Immature natural killer cell (primary cell): ENCODE data around the gene NGFR. TPM values are rescaled to one million over a fixed set of nuclear protein-coding genes. Genes with fewer than 3 reads are reported as not detected.
"Not testable (repeated sequence)": the region's sequence is repeated elsewhere in the genome, so short reads cannot be mapped to it uniquely, and the experiment has no call there.

ENCODE experiments used
- DNase-seq, 3 donors: peaks; one replicate each; pipeline ENCODE4 v3.0.0; 2022; ENCODE audit warnings: mixed read lengths in 1 of 3
- H3K27ac Mint-ChIP-seq, 6 donors: one replicate each; pipeline ENCODE4 v1.8.0; 2020; ENCODE audit warnings: mixed read lengths in 6 of 6, mild to moderate bottlenecking in 5 of 6, inconsistent platforms in 4 of 6, moderate library complexity in 3 of 6
- H3K27me3 Mint-ChIP-seq, 3 donors: one replicate each; pipeline ENCODE4 v1.8.0; 2020 to 2021; ENCODE audit warnings: low read depth in 3 of 3, mild to moderate bottlenecking in 3 of 3, mixed read lengths in 3 of 3, moderate library complexity in 3 of 3, inconsistent platforms in 1 of 3
- H3K36me3 Mint-ChIP-seq, 3 donors: one replicate each; pipeline ENCODE4 v1.8.0; 2020; ENCODE audit warnings: mixed read lengths in 3 of 3, inconsistent platforms in 2 of 3, mild to moderate bottlenecking in 2 of 3
- H3K4me1 Mint-ChIP-seq, 2 donors: one replicate each; pipeline ENCODE4 v1.8.0; 2020; ENCODE audit warnings: inconsistent platforms in 2 of 2, mild to moderate bottlenecking in 2 of 2, mixed read lengths in 2 of 2, moderate library complexity in 1 of 2
- H3K4me3 Mint-ChIP-seq, 5 donors: one replicate each; pipeline ENCODE4 v1.8.0; 2020; ENCODE audit warnings: mild to moderate bottlenecking in 5 of 5, mixed read lengths in 5 of 5, inconsistent platforms in 3 of 5, moderate library complexity in 3 of 5
- H3K9me3 Mint-ChIP-seq, 6 donors: one replicate each; pipeline ENCODE4 v1.8.0; 2020; ENCODE audit warnings: mild to moderate bottlenecking in 6 of 6, mixed read lengths in 6 of 6, inconsistent platforms in 4 of 6, moderate library complexity in 3 of 6
- polyA plus RNA-seq, 3 donors: library from polyadenylated mRNA; unstranded; fragments of 300-500 nt; fragmentation: Illumina TruSeq; gene quantifications; one replicate each; pipeline ENCODE4 v1.2.3, GENCODE V29; 2021

NGFR gene
- polyA plus RNA-seq, 3 donors from 2014 or later, result 0.45 TPM; not detected in 2

DNA sequence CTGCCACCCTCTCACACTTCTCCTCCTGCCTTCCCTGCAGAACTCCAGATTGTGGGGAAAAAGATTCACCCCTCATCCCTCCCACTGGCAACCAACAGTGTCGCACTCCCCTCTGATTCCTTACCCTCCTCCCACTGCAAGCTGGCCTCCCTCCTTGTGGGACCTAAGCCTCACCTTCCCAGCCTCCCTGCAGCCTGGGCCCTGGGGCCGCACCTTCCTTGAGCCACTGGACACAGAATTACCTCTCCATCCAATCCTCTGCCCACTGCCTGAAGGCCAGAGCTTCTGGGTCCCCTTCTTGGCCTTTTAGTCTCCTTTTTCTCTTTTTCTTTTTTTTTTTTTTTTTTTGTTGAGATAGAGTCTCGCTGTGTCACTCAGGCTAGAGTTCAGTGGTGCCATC lies 33.9 kb downstream of the NGFR start:
- H3K4me1 Mint-ChIP-seq, result no peaks in the 10 kb centered on the region
- no peak for DNase-seq
- no peak overlapping the region for H3K4me3 Mint-ChIP-seq
- peaks cover 4 to 11% (median 7%) of the 10 kb centered on the region in 3 donors for H3K27me3 Mint-ChIP-seq
- H3K36me3 Mint-ChIP-seq, result no peaks in the 10 kb centered on the region
- no peak overlapping the region for H3K27ac Mint-ChIP-seq
- H3K9me3 Mint-ChIP-seq, result no peaks in the 10 kb centered on the region

- H3K27me3 Mint-ChIP-seq, result peaks cover 6 to 15% (median 8%) of the 10 kb centered on the region in 3 donors
- H3K27ac Mint-ChIP-seq, result no peak overlapping the region
- no peaks in the 10 kb centered on the region for H3K36me3 Mint-ChIP-seq
- no peaks in the 10 kb centered on the region for H3K9me3 Mint-ChIP-seq
- no peaks in the 10 kb centered on the region for H3K4me1 Mint-ChIP-seq
- no peak overlapping the region for H3K4me3 Mint-ChIP-seq
- no peak for DNase-seq
Observed at GRCh38 chr17:49530118-49530517, 35.0 kb downstream of the NGFR start.

DNA sequence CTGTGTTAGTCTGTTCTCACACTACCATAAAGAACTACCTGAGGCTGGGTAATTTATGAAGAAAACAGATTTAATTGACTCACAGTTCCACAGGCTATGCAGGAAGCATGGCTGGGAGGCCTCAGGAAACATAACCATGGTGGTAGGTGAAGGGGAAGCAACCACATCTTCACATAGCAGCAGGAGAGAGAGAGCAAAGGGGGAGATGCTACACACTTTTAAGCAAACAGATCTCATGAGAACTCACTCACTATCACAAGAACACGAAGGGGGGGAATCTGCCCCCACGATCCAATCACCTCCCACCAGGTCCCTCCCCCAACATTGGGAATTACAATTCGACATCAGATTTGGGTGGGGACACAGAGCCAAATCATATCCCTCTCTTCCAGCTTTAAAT lies 48.8 kb downstream of the NGFR start:
- H3K36me3 Mint-ChIP-seq, result peaks cover 0 to 6% (median 0%) of the 10 kb centered on the region in 3 donors
- peaks cover 0 to under 1% of the 10 kb centered on the region in 2 donors for H3K4me1 Mint-ChIP-seq
- H3K4me3 Mint-ChIP-seq, result no peak overlapping the region

DNA sequence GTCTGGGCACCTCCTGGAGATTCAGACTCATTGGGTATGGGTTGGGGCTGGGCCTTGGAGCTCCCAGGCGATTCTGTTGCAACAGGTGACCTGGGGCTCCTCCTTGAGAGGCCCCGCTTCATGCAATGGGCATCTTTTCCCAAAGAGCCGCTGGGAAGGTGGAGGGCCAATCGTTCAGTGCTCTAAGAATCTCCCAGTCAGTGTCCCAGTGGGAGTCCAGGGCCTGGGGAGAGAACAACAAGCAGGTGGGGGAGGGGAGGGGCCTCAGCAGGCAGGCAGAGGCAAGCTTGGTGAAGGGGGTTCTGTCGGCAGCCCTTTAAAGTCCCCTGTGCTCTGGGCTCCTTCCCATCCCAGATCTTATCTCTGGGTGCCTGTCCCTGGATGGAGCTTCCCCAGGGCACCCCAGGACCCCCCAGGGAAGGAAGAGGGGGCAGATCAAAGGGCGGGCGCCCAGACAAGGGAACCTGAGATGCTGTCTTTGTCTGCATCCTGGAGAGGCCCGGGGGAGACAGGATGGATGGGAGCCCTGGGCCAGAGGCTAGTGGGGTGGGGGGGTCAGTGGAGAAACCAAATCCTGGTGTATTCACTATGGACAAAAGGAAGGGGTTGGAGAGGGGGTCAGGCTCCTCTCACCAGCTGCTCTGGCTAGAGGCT lies 50.0 kb downstream of the NGFR start:
- Mint-ChIP-seq H3K9me3 (peaks cover 0 to 5% (median 2%) of the 10 kb centered on the region in 6 donors), H3K4me3 (no peak overlapping the region), H3K27me3 (peaks cover 0 to 10% (median 0%) of the 10 kb centered on the region in 3 donors), H3K36me3 (peaks cover 0 to 6% (median 0%) of the 10 kb centered on the region in 3 donors), H3K4me1 (peaks cover 0 to 1% of the 10 kb centered on the region in 2 donors), H3K27ac (no peak overlapping the region)
- no peak for DNase-seq

More for the DNA sequence above, 48.8 kb downstream of the NGFR start:
- H3K9me3 Mint-ChIP-seq, result peaks cover 0 to 5% (median 2%) of the 10 kb centered on the region in 6 donors
- no peak for DNase-seq
- H3K27ac Mint-ChIP-seq, result no peak overlapping the region
- peaks cover 0 to 10% (median 3%) of the 10 kb centered on the region in 3 donors for H3K27me3 Mint-ChIP-seq

DNA sequence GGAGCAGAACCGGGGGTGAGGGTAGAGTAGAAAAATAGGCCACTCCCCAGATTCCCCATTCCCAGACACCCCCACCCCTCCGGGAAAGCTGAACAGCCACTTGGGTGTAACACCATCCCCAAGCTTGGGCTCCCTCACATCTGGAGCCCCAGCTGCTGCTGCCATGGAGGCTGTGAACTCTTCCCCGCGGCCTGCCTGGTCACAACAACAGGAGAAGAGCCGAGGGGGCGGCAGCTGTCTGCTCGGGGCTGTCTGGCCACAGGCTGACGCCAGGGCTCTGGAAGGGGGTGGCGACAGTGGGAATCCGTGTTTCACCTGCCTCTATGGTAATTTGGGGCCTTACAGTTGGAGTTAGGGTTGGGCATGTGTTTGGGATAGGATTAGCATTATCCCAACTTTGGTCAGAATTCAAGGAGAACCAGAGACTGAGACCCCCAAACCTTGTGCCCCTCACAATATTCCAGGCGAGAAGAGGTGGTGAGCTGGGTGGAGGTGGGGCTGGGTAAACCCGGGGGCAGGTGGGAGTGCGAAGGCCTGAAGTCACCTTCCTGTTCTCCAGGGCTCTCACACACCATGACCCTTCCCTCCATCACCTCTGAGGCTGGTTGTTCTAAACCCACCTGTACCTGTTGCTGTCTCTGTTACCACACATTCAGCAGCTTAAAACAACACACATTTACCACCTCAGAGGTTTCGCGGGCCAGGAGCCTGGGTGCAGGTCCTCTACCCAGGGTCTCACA lies 50.9 kb downstream of the NGFR start:
- Mint-ChIP-seq H3K27me3 (peaks cover 0 to 10% (median 0%) of the 10 kb centered on the region in 3 donors), H3K4me3 (no peak overlapping the region), H3K4me1 (peaks cover 0 to 1% of the 10 kb centered on the region in 2 donors), H3K27ac (no peak overlapping the region), H3K9me3 (peaks cover 0 to 5% (median 2%) of the 10 kb centered on the region in 6 donors), H3K36me3 (peaks cover 0 to 5% (median 0%) of the 10 kb centered on the region in 3 donors)
- DNase-seq, result no peak

DNA sequence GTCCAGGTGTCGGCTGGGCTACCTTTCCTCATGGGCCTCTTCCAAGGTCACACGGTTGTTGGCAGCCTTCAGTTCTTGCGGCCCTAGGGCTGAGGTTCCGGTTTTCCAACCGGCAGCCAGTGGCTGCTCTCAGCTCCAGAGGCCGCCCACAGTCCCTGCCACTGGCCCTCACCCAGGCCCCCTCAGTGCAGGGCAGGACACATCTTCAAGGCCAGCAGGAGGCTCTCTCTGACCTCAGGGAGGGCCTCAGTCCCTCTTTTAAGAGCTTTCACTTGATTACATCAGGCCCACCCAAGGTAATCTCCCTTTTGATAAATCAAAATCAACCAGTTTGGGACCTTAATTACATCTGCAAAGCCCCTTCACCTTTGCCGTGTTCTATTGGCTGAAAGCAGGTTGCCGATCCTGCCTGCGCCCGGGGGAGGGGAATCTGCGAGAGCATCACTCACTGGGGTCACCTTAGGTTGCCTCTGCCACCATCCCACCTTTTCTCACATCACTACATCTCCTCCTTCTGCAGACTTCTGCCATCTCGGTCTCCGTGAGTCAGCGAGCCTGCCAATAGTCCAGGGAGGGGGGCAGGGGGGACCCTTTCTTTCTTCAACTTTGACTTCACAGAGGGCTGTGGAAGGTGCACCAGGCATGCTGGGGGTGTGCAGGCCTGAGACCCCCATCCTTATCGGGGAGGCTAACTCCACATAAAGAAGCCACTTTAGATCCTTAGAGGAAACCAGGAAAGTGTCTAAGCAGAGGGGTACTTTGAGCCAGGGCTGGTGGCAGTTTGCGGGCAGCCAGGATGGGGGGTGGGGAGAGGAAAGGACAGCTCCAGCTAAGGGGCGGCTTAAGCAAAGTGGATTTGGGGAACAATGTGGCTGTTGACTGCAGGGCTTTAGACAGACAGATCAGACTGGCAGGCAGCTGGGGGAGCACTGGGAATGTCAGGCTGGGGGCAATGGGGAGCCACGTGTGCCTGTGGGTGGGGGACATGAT lies 51.7 kb downstream of the NGFR start:
- Mint-ChIP-seq H3K27ac (no peak overlapping the region), H3K36me3 (no peaks in the 10 kb centered on the region), H3K4me3 (no peak overlapping the region), H3K9me3 (no peaks in the 10 kb centered on the region), H3K27me3 (peaks cover 0 to 10% (median 0%) of the 10 kb centered on the region in 3 donors), H3K4me1 (peaks cover 0 to 1% of the 10 kb centered on the region in 2 donors)
- DNase-seq, result no peak

DNA sequence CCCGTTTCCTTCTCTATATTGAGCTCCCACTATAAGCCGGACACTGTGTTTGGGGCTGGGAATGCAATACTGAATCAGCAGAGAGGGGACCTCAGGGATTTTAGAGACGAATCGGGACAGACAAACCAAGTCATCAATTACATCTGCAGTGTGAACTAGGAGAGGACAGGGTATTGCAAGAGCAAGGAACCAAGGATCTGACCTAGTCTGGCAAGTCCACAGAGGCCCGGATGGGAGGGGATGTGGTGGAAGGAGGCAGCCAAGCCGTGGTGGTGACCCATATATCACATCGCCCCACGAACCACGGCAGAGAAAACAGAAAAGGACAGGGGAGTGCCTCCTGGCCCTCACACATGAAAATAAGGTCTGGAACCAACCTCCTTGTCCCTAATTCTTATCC lies 52.5 kb downstream of the NGFR start:
- no peak overlapping the region for H3K4me3 Mint-ChIP-seq
- H3K4me1 Mint-ChIP-seq, result peaks cover 0 to 1% of the 10 kb centered on the region in 2 donors
- no peaks in the 10 kb centered on the region for H3K9me3 Mint-ChIP-seq
- H3K36me3 Mint-ChIP-seq, result no peaks in the 10 kb centered on the region
- no peak for DNase-seq
- peaks cover 0 to 10% (median 0%) of the 10 kb centered on the region in 3 donors for H3K27me3 Mint-ChIP-seq
- no peak overlapping the region for H3K27ac Mint-ChIP-seq

DNA sequence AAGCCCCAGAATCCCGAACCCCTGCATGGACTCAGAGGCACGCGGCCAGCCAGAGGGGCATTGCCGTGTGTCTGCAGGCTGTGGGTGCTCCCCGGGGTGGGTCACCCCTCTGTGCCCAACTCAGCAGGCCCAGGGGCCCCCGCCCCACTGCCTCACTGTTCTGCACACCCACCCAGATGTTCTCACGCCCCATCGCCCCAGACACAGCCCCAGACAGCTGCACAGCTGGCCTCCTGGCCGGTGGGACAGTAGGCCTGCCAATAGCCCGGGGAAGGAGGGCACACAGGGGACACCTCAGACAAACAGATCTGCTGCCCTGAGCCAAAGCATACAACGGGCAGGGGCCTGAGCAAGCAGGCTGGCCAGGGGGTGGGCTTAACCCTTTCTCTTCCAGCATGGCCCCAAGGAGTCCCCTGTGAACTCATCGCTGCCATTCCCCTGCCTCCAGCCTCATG lies 53.0 kb downstream of the NGFR start:
- Mint-ChIP-seq H3K36me3 (no peaks in the 10 kb centered on the region), H3K27me3 (peaks cover 0 to 10% (median 2%) of the 10 kb centered on the region in 3 donors), H3K27ac (no peak overlapping the region), H3K4me3 (no peak overlapping the region), H3K9me3 (no peaks in the 10 kb centered on the region), H3K4me1 (peaks cover 0 to 4% of the 10 kb centered on the region in 2 donors)
- DNase-seq, result no peak

GRCh38 chr17:49548506-49549310 lies 53.6 kb downstream of the NGFR start:
- Mint-ChIP-seq H3K4me3 (no peak overlapping the region), H3K9me3 (no peaks in the 10 kb centered on the region), H3K27ac (peak overlapping the region in 1 of 6 donors; percentile 28), H3K27me3 (peaks cover 0 to 10% (median 2%) of the 10 kb centered on the region in 3 donors), H3K36me3 (no peaks in the 10 kb centered on the region), H3K4me1 (peaks cover 2 to 9% of the 10 kb centered on the region in 2 donors)
- DNase-seq, result no peak

DNA sequence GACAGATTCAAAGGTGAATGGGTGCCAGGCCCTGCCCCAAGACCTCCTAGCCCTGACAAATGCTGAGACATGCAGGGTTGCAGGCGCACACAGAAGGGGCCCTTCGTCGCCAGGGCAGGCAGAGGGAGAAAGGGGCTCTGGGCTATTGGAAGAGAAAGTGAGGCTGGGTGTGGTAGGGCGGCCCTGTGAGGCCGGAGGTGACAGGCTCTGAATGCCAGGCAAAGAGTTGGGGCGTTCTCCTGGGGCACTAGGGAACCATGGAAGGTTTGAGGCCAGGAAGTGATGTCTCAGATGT lies 54.2 kb downstream of the NGFR start:
- Mint-ChIP-seq H3K4me3 (no peak overlapping the region), H3K36me3 (no peaks in the 10 kb centered on the region), H3K27ac (peak overlapping the region in 1 of 6 donors; percentile 31), H3K27me3 (peaks cover 0 to 5% (median 2%) of the 10 kb centered on the region in 3 donors), H3K4me1 (peaks cover 6 to 15% of the 10 kb centered on the region in 2 donors), H3K9me3 (no peaks in the 10 kb centered on the region)
- DNase-seq, result no peak

DNA sequence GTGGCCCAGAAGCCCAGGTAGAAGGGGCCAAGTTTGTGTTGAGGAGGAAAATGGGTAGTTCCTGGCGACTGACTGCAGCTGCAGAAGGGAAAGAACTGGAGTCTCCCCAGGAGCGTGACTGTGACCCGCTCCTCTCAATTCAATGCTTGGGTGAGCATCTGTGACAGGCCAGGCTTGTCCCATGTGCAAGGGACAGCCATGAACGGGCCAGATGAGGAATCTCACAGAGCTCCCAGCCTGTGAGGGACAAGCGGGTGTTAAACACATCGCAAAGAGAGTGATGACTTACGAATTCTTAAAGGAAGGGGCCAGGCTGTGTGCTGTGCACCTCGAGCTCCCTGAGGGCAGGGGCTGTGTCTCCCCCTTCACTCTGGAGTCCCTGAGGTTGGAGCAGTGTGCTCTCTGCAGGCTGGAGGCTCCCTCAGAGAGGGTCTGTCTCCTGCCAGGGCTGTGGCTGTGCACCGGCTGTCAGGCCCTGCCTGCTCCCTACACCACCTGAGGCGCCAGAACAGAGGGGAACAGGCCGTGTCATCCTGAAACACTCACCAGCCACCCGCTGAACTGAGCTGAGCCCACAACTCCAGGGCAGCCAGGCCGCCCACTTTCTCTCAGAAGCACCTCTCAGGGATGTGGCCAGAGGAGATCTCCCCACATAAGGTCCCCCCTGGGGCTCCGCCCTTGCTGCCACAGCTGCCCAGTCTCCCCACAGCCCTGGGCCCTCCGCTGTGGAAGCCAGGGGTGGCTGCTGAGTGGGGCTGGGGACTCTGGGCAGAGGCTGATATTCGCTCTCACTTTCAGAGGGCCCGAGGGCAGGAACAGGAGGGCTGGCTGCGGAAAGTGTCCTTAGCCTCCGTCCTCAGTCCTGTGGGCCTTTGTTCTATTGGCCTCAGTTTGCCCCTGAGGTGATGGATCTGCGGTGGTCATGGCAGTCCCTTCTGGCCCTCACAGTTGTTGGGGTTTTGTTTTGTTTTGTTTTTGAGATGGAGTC lies 54.9 kb downstream of the NGFR start:
- H3K36me3 Mint-ChIP-seq, result no peaks in the 10 kb centered on the region
- peaks cover 0 to 5% (median 2%) of the 10 kb centered on the region in 3 donors for H3K27me3 Mint-ChIP-seq
- no peak for DNase-seq
- H3K4me1 Mint-ChIP-seq, result peaks cover 6 to 17% of the 10 kb centered on the region in 2 donors
- H3K9me3 Mint-ChIP-seq, result no peaks in the 10 kb centered on the region
- peak overlapping the region in 1 of 6 donors; percentile 31 for H3K27ac Mint-ChIP-seq
- no peak overlapping the region for H3K4me3 Mint-ChIP-seq

DNA sequence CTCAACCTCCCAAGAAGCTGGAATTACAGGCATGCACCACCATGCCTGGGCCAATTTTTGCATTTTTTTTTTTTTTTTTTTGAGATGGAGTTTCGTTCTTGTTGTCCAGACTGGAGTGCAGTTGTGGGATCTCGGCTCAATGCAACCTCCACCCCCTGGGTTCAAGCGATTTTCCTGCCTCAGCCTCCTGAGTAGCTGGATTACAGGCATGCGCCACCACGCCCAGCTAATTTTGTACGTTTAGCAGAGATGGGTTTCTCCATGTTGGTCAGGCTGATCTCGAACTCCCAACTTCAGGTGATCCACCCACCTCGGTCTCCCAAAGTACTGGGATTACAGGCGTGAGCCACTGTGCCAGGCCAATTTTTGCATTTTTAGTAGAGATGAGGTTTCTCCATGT lies 55.7 kb downstream of the NGFR start:
- not testable (repeated sequence) for H3K36me3 Mint-ChIP-seq, H3K9me3 Mint-ChIP-seq, H3K4me3 Mint-ChIP-seq, H3K27me3 Mint-ChIP-seq, H3K27ac Mint-ChIP-seq, DNase-seq
- H3K4me1 Mint-ChIP-seq, result peaks cover 6 to 17% of the 10 kb centered on the region in 2 donors
